ENCODE results near the gene LHX3. TPM values are rescaled to one million over a fixed set of nuclear protein-coding genes. Genes with fewer than 3 reads are reported as not detected.
A peak's percentile ranks its signal among the peaks of the same experiment; 100 is the strongest.

LHX3 gene
- total RNA-seq, 2 experiments from 2014 or later, result 0.16 TPM; not detected in 1

DNA sequence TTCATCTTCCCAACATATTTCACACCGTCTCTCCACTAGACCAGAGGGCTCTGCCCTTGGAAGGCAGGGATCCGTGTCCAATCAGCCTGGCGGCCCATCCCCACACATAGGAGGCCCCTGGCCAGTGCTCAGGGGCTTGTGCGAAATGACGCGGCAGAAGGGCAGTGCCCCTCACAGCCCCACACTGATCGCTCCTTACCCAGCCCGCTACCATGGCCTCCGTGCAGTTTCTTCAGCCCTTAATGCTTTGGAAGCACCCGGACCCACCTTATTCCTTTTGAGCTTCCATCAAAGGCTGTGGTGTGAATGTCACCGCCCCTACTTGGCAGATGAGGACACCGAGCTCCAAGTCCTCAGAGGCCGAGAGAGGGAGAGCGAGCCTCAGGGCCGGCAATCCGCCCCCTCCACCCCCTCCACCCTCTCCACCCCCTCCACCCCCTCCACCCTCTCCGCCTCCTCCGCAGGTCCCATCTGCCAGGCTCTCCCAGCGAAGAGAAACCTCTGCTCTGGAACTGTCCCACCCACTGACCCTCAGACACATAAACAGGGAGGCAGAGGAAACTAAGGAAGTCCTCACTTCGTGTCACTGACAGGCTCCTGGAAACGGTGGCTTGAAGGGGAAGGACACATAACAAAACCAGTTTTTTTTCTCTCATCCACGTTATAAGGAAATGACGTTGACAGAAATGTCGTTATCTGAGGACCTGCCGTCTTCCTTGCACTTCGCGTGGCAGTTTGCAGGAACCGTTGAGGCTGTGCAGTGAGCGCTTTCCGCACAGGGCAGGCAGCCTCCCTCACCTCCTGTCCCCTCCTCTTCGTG, 26.8 kb upstream of the LHX3 start:
- Mint-ChIP-seq H3K36me3 (ENCODE audit: low read depth) (peaks cover 7% of the 10 kb centered on the region), H3K4me1 (ENCODE audit: low read depth) (peaks cover 34% of the 10 kb centered on the region), H3K4me3 (peak overlapping the region; percentile 28), H3K27ac (peak overlapping the region; percentile 81), H3K27me3 (ENCODE audit: low read depth) (no peaks in the 10 kb centered on the region), H3K9me3 (ENCODE audit: insufficient read depth) (no peaks in the 10 kb centered on the region)
- CTCF ChIA-PET, result no interaction called here
- peak; percentile 61 for ATAC-seq
- peak; percentile 44 for DNase-seq
- POLR2A ChIA-PET, result no interaction called here

DNA sequence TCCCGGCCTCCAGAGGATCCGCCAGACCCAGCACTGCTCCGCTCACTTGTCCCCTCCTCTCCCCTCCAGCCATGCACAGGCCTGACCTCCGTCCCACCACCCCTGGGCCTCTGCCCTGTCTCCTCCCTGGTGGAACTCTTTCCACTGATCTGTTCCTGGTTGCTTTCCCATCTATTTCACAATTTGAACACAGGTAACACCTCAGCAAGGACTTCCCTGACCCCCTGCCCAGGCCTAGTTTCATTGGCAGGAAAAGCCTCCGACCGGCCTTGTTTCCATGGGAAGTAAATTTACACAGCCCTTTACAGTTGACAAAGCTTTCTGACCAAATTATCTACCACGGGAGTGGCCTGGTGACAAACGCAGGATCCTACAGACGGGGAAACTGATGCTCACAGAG, 25.8 kb upstream of the LHX3 start:
- peaks cover 37% of the 10 kb centered on the region for H3K4me1 Mint-ChIP-seq (ENCODE audit: low read depth)
- no peak for ATAC-seq
- no peak for DNase-seq
- peak overlapping the region; percentile 9 for H3K27ac Mint-ChIP-seq
- peaks cover 7% of the 10 kb centered on the region for H3K36me3 Mint-ChIP-seq (ENCODE audit: low read depth)
- no peak overlapping the region for H3K4me3 Mint-ChIP-seq
- H3K9me3 Mint-ChIP-seq (ENCODE audit: insufficient read depth), result no peaks in the 10 kb centered on the region
- H3K27me3 Mint-ChIP-seq (ENCODE audit: low read depth), result no peaks in the 10 kb centered on the region
- POLR2A ChIA-PET, result no interaction called here
- CTCF ChIA-PET, result no interaction called here

DNA sequence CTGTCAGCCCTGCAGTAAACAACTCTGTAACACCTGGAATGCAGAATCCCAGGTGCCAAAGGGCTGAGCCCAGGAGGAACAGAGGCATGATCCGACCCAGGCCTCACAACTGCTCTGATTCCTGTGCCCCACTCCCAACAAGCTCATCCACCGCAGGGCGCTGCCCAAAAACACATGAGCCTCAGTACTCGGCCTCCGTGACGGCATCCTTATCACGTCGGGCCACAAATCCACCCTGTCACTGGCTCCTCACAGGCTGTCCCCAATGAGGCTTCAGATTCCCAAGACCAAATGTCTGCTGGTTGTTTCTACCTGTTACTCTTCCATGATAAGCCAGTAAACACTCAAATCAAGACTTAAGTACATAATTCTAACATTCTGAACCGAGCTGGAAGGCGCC, 25.4 kb upstream of the LHX3 start:
- Mint-ChIP-seq H3K4me3 (no peak overlapping the region), H3K27ac (no peak overlapping the region), H3K9me3 (ENCODE audit: insufficient read depth) (no peaks in the 10 kb centered on the region), H3K36me3 (ENCODE audit: low read depth) (peaks cover 7% of the 10 kb centered on the region), H3K4me1 (ENCODE audit: low read depth) (peaks cover 39% of the 10 kb centered on the region), H3K27me3 (ENCODE audit: low read depth) (no peaks in the 10 kb centered on the region)
- DNase-seq (no peak), ATAC-seq (no peak)
- POLR2A ChIA-PET, result no interaction called here
- CTCF ChIA-PET, result no interaction called here

DNA sequence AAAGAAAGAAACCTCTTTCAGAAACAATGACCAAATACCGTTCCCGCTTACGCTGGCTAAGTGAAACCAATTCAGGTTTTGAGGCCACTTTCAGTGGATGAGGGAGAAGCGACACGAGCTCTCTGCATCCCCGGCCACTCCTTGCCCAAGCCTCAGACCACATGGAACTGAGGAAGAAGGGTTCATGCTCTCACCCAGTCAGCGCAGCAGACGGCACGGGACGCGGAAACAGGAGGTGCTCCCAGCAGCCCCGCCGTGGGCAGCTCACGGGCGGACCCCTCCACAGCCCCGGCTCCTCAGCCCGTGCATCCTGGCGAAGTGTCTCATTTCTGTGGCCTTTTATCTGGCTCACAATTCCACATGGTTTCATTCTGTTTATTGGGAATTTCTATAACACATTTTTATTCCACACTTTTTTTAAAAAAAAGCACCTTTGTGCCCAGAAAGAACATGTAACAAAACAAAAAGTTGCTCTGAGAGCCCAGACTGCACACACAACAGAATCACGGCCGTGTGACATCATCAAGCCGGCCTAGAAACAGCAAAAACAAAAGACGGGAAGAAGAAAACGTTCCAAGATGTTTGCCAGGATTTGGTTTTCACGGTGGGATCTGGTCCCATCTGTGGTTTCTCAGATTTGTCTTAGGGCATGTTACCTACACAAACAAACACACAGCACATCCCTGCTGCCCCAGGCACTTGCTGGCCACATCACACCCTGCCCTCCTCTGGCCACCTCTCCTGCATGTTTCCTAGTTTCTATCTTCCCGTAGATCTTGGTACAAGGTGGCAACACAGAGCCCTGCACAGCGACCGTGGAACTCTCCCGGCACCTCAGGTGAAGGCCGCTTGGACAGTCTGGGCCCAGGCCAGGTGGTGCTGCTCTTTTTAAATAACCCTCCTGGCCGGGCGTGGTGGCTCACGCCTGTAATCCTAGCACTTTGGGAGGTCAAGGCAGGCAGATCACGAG, 24.5 kb upstream of the LHX3 start:
- no peaks in the 10 kb centered on the region for H3K27me3 Mint-ChIP-seq (ENCODE audit: low read depth)
- H3K36me3 Mint-ChIP-seq (ENCODE audit: low read depth), result peaks cover 2% of the 10 kb centered on the region

DNA sequence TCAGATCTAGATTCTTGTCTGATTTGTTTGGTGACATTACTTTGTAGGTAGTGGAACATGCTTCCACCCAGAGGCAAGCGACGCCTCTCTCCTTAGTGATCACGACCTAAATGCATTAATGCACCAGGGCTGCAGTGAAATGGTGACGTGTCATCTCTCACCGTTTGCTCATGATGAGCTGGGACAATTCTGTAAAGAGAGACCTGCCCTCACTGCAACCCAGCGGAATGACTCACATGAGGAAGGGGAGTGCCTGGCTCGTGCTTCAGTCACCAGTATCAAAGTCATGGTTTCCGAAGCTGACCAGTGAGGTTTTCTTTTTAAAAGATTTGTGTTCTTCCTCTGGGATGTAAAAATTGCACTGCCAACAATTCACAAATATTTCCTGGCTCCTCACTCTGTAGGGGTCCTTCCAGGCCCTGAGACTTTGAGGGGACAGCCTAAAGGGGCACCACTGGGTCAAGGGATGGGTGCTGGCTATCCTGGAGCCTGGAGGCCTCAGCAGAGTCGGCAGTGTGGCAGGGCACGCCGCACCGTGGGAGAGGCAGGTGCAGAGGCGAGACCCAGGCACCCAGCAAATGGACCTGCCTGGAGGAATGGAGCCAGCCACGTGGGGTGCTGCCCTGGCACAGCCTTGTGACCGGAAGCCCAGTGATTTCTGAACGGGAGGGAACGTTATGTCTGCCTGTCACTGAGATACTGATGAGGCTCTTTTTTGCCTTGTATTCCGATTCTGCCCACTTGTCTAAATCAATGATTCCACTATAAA, 23.4 kb upstream of the LHX3 start:
- peaks cover 7% of the 10 kb centered on the region for H3K36me3 Mint-ChIP-seq (ENCODE audit: low read depth)
- no peak overlapping the region for H3K4me3 Mint-ChIP-seq
- ATAC-seq, result no peak
- POLR2A ChIA-PET, result no interaction called here
- no peak for DNase-seq
- H3K4me1 Mint-ChIP-seq (ENCODE audit: low read depth), result peaks cover 24% of the 10 kb centered on the region
- CTCF ChIA-PET, result interaction anchor here (1.7 kb wide), 1 partner anchor 15 kb away, joined by 3 read pairs; no protein-coding TSS in a partner anchor
- H3K9me3 Mint-ChIP-seq (ENCODE audit: insufficient read depth), result no peaks in the 10 kb centered on the region
- H3K27ac Mint-ChIP-seq, result no peak overlapping the region
- no peaks in the 10 kb centered on the region for H3K27me3 Mint-ChIP-seq (ENCODE audit: low read depth)

More for the DNA sequence above, 24.5 kb upstream of the LHX3 start:
- no peaks in the 10 kb centered on the region for H3K9me3 Mint-ChIP-seq (ENCODE audit: insufficient read depth)
- POLR2A ChIA-PET, result no interaction called here
- ATAC-seq (no peak), DNase-seq (no peak)
- CTCF ChIA-PET, result interaction anchor here (1.7 kb wide), 1 partner anchor 14 kb away, joined by 3 read pairs; no protein-coding TSS in a partner anchor
- no peak overlapping the region for H3K27ac Mint-ChIP-seq
- peaks cover 35% of the 10 kb centered on the region for H3K4me1 Mint-ChIP-seq (ENCODE audit: low read depth)
- H3K4me3 Mint-ChIP-seq, result no peak overlapping the region

DNA sequence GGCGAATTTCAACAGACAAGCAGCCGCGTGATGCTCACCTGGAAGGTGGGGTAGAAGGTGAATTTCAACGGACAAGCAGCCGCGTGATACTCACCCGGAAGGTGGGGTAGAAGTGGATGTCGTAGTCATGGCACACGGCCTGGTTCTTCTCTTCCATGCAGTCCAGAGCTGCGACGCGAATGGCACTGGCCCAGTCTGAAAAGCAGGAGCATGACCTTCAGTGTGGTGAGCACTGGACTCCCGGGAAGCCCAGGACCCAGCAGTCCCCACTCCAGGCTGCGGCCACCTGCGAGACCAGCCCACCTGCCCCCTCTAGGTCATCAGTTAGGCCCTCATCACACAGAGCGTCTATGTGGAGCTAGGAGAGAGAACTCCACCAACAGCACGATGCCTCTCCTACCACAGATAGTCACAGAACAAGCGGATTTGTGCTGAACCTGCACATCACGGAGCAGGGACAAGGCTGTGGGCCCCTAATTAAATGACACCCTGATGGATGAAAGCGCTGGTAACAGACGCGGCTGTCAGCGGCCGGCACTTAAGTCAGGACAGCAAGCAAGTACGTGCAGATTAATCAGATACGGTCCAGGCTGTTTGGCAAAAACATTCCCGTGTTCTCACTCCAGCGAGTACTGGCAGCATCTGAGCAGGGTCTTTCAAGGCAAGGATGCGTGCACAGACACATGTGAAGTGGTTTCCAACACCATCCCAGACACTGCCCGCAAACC, 21.9 kb upstream of the LHX3 start:
- Mint-ChIP-seq H3K4me1 (ENCODE audit: low read depth) (peaks cover 13% of the 10 kb centered on the region), H3K27me3 (ENCODE audit: low read depth) (no peaks in the 10 kb centered on the region), H3K36me3 (ENCODE audit: low read depth) (peaks cover 9% of the 10 kb centered on the region), H3K9me3 (ENCODE audit: insufficient read depth) (no peaks in the 10 kb centered on the region), H3K4me3 (no peak overlapping the region), H3K27ac (no peak overlapping the region)
- ChIA-PET POLR2A (interaction anchor here (1.5 kb wide), 1 partner anchor 15 kb away, joined by 3 read pairs; no protein-coding TSS in a partner anchor), CTCF (interaction anchor here (2.8 kb wide), 1 partner anchor 16 kb away, joined by 10 read pairs; no protein-coding TSS in a partner anchor)
- ATAC-seq, result no peak
- DNase-seq, result no peak

DNA sequence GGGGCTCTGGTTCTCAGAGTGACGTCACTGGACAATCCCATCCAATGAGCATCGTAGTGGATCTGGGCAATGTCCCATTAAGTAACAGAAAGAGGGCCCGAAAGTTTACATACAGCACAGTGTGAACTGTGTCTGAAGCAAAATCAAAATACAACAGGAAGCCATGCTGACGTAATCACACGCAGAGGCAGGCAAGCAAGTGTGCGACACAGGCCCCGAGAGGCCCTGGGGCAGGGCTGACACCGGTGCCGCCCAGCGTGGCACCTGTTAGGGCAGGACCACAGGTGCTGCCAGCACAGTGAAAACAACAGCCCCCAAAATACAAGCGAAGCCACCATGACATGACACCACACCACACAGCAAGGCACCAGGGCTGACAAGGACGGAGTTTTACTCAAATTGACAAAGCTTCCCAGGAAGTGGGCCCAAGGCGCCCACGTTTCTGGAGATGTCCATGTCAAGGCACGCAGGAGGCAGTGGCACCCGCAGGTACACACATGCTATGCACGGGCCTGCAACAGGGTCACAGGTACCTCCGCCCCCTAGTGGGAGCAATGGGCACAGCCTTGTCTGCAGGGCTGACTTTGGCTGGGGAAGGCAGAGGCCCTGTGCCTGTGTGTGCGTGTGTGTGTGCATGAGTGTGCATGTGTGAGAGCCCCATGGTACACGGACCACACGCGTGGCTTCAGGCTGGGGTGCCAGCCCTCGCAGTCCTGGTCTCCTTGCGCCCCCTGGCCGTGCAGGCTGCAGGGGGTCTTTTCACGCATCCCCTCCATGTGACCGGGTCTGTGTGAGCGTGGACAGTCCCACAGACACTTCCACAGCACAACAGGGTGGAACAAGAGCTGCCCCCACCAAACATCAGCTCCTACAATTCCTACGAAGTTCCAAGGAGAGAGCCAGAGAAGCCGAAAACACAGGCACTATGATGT, 21.1 kb upstream of the LHX3 start:
- H3K36me3 Mint-ChIP-seq (ENCODE audit: low read depth), result peaks cover 15% of the 10 kb centered on the region
- H3K27ac Mint-ChIP-seq, result no peak overlapping the region
- POLR2A ChIA-PET, result interaction anchor here (0.7 to 1.5 kb wide), 2 partner anchors 15 to 30 kb away, joined by 3 read pairs; no protein-coding TSS in a partner anchor
- peak; percentile 75 for DNase-seq
- CTCF ChIA-PET, result interaction anchor here (1.3 to 2.8 kb wide), 3 partner anchors 17 to 41 kb away, joined by 3 to 10 read pairs (median 5); no protein-coding TSS in a partner anchor
- H3K4me3 Mint-ChIP-seq, result no peak overlapping the region
- peaks cover 13% of the 10 kb centered on the region for H3K4me1 Mint-ChIP-seq (ENCODE audit: low read depth)
- no peaks in the 10 kb centered on the region for H3K9me3 Mint-ChIP-seq (ENCODE audit: insufficient read depth)
- no peaks in the 10 kb centered on the region for H3K27me3 Mint-ChIP-seq (ENCODE audit: low read depth)
- ATAC-seq, result peak; percentile 94

DNA sequence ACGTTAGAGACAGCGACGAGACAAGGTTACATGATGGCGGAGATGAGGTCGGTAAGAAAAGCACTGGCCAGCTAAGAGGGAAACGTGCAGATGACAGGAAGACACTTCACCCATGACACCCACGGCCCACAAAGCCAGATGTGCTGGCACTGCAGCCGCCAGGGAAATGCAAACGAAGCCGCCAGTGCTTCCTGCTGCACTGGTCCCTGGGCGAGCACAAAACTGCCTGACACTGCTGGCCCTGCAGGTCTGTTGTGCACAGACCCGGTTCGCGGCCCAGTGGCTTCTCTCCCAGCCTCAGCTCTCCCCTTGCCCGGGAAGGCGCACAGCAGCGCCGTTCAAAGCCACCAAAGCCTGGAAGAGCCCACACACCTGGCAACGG, 20.4 kb upstream of the LHX3 start:
- no peaks in the 10 kb centered on the region for H3K27me3 Mint-ChIP-seq (ENCODE audit: low read depth)
- H3K4me1 Mint-ChIP-seq (ENCODE audit: low read depth), result peaks cover 19% of the 10 kb centered on the region
- no peaks in the 10 kb centered on the region for H3K9me3 Mint-ChIP-seq (ENCODE audit: insufficient read depth)
- DNase-seq (no peak), ATAC-seq (no peak)
- peaks cover 17% of the 10 kb centered on the region for H3K36me3 Mint-ChIP-seq (ENCODE audit: low read depth)
- no peak overlapping the region for H3K4me3 Mint-ChIP-seq
- ChIA-PET POLR2A (interaction anchor here (0.7 to 1.5 kb wide), 2 partner anchors 16 to 29 kb away, joined by 3 read pairs; no protein-coding TSS in a partner anchor), CTCF (interaction anchor here (0.9 to 2.8 kb wide), 4 partner anchors 14 to 42 kb away, joined by 3 to 10 read pairs (median 4); no protein-coding TSS in a partner anchor)
- no peak overlapping the region for H3K27ac Mint-ChIP-seq

DNA sequence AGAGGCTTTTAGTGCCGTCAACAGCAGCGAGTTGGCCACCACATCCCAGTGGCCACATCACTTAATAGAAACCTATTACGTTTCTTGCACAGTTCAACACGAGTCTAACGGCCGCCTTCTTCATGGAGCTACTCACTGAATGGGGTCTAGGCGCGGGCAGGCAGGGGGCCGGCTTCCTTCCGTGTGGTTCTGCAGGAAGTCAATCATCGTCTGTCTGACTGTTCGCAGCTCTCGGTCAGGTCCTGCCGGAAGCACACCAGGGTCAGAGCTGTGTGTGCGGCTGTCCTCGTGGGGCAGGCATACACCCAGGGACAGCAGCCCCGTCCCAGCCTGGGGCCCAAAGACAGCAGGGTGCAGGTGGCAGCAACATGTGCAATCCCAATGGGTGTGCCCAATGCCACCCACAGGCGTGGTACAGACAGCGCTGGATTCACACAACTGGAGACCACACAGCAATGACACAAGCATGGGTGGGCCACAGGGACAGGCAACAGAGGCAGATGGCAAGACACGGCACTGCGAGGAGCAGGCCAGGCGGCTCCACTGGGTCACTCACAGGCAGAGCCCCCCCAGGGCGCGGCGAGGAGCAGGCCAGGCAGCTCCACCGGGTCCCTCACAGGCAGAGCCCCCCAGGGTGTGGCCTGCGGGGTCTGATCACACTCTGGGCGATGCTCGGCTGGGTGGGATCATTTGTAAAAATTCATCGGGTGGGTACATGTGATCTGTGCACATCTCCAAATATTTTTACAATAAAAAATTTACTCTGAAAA, 19.1 kb upstream of the LHX3 start:
- CTCF ChIA-PET, result interaction anchor here (0.9 to 2.8 kb wide), 4 partner anchors 16 to 43 kb away, joined by 3 to 10 read pairs (median 4); no protein-coding TSS in a partner anchor
- Mint-ChIP-seq H3K36me3 (ENCODE audit: low read depth) (peaks cover 17% of the 10 kb centered on the region), H3K27me3 (ENCODE audit: low read depth) (no peaks in the 10 kb centered on the region), H3K27ac (no peak overlapping the region), H3K9me3 (ENCODE audit: insufficient read depth) (no peaks in the 10 kb centered on the region), H3K4me1 (ENCODE audit: low read depth) (peaks cover 22% of the 10 kb centered on the region), H3K4me3 (no peak overlapping the region)
- DNase-seq, result no peak
- ATAC-seq, result no peak
- POLR2A ChIA-PET, result interaction anchor here (0.6 kb wide), 1 partner anchor 1909 kb away, joined by 4 read pairs; no protein-coding TSS in a partner anchor
